Nephron (organoid): Measurements from ENCODE around the gene IGDCC3.

ENCODE experiments used
- H3K27ac Mint-ChIP-seq, 3 experiments: 2 replicates each; pipeline ENCODE4 v1.8.0; 2020; ENCODE audit warnings: mixed read lengths in 3 of 3, mild to moderate bottlenecking in 2 of 3, moderate library complexity in 1 of 3
- H3K27me3 Mint-ChIP-seq: 2 replicates; pipeline ENCODE4 v1.8.0; 2021; ENCODE audit warnings: low read depth, mild to moderate bottlenecking, moderate library complexity, mixed read lengths
- H3K36me3 Mint-ChIP-seq: 2 replicates; pipeline ENCODE4 v1.8.0; 2020; ENCODE audit warnings: low read depth, mixed read lengths
- H3K4me1 Mint-ChIP-seq: 2 replicates; pipeline ENCODE4 v1.8.0; 2020; ENCODE audit warnings: mixed read lengths
- H3K4me3 Mint-ChIP-seq, 3 experiments: 2 replicates each; pipeline ENCODE4 v1.8.0; 2020; ENCODE audit warnings: mild to moderate bottlenecking in 3 of 3, mixed read lengths in 3 of 3, moderate library complexity in 2 of 3
- H3K9me3 Mint-ChIP-seq: 2 replicates; pipeline ENCODE4 v1.8.0; 2020; ENCODE audit warnings: mixed read lengths
- CTCF ChIP-seq, 3 experiments: fragments of 200-600 bp; sonication (generic); IDR thresholded peaks; one replicate each; pipeline ENCODE4 v1.5.0; 2021; ENCODE audit warnings: antibody characterized with exemption in 3 of 3; ENCODE audit not compliant: unreplicated experiment in 3 of 3

IGDCC3 gene

DNA sequence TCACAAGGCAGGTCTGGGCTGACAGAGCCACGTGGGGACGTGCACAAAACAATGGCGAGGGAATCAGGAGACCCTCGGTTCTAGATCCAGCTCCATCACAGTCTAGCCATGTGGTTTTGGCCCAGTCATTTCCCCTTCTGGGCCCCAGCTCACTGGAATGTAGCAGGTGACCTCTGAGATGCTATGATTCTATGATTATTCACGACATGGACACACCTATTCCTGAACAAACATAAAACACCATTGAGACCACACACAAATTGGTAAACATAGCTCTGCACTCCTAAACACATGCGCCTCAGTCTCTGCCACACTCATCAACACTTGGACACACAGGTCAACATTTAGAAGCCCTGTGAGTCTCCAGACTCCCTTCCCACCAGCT is 36.0 kb upstream of the IGDCC3 start:
- no peak for TF ChIP-seq CTCF (IDR thresholded peaks at IDR 0.05; ENCODE audit: unreplicated experiment in 3 of 3)
- Mint-ChIP-seq H3K4me3 (peak overlapping the region in 1 of 3 experiments; percentile 39), H3K27me3 (peaks cover 8% of the 10 kb centered on the region), H3K9me3 (no peaks in the 10 kb centered on the region), H3K27ac (peak overlapping the region; percentile 95 to 98 (median 97)), H3K36me3 (peaks cover 3% of the 10 kb centered on the region), H3K4me1 (peaks cover 84% of the 10 kb centered on the region)

DNA sequence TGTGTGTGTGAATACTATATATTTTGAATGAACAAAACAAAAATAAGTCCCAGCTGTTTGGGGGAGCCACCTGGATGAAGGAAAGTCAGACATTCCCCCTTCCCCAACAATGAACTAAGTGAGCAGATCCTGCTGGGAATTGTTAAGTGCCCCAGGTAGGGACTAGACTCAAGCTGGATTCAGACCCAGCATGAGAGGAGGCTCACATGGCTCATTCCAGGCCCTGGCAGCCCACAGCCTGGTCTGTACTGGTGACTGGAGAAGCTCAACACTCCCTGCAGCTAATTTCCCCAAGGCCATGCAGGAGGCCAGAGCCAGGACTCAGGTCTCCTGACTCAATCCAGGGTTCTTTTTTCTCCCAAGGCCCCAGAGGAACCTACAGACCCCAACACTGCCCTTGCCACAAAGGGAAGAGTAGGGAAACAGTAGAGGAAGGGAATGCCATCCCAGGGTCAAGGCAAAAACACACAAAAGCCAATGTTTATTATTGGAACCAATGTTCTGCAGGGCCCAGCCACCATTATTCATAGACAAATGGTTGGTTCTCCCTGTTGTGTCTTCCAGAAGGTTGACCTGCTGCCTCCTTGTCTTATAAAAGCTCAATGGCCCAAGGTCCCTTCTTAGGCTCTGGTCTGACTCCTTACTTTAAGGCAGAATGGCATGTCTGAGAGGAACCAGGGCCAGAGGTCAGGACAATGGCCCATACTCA is 35.4 kb upstream of the IGDCC3 start:
- Mint-ChIP-seq H3K36me3 (peaks cover 3% of the 10 kb centered on the region), H3K9me3 (no peaks in the 10 kb centered on the region), H3K27ac (peak overlapping the region; percentile 69 to 97 (median 95))

DNA sequence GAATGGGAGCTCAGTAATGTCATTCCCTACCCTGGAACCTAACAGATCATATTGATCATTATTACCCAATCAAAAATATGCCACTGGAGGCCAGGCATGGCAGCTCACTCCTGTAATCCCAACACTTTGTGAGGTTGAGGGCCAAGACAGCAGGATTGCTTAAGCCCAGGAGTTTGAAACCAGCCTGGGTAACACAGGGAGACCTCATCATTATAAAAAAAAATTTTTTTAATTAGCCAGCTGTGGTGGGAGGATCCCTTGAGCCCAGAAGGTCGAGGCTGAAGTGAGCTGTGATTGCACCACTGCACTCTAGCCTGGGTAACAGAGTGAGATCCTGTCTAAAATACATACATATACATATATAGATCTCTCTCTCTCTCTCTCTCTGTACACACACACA is 34.8 kb upstream of the IGDCC3 start:
- no peak for TF ChIP-seq CTCF (IDR thresholded peaks at IDR 0.05; ENCODE audit: unreplicated experiment in 3 of 3)
- peaks cover 80% of the 10 kb centered on the region for H3K4me1 Mint-ChIP-seq
- peaks cover 8% of the 10 kb centered on the region for H3K27me3 Mint-ChIP-seq
- H3K27ac Mint-ChIP-seq = peak overlapping the region; percentile 69 to 97 (median 95)
- peaks cover 7% of the 10 kb centered on the region for H3K36me3 Mint-ChIP-seq
- H3K9me3 Mint-ChIP-seq = no peaks in the 10 kb centered on the region
- H3K4me3 Mint-ChIP-seq = peak overlapping the region in 1 of 3 experiments; percentile 14

More for the DNA sequence above, 35.4 kb upstream of the IGDCC3 start:
- no peak for TF ChIP-seq CTCF (IDR thresholded peaks at IDR 0.05; ENCODE audit: unreplicated experiment in 3 of 3)
- peaks cover 82% of the 10 kb centered on the region for H3K4me1 Mint-ChIP-seq
- H3K27me3 Mint-ChIP-seq = peaks cover 8% of the 10 kb centered on the region
- H3K4me3 Mint-ChIP-seq = peak overlapping the region in 1 of 3 experiments; percentile 14

GRCh38 chr15:65411465-65412071 is 33.8 kb upstream of the IGDCC3 start:
- H3K9me3 Mint-ChIP-seq = no peaks in the 10 kb centered on the region
- H3K27me3 Mint-ChIP-seq = peaks cover 8% of the 10 kb centered on the region
- TF ChIP-seq CTCF (IDR thresholded peaks at IDR 0.05; ENCODE audit: unreplicated experiment in 3 of 3) = no peak
- H3K36me3 Mint-ChIP-seq = peaks cover 7% of the 10 kb centered on the region
- H3K4me1 Mint-ChIP-seq = peaks cover 75% of the 10 kb centered on the region
- H3K27ac Mint-ChIP-seq = peak overlapping the region; percentile 55 to 76 (median 73)
- H3K4me3 Mint-ChIP-seq = no peak overlapping the region

- Mint-ChIP-seq H3K27me3 (peaks cover 8% of the 10 kb centered on the region), H3K9me3 (no peaks in the 10 kb centered on the region), H3K27ac (peak overlapping the region in 2 of 3 experiments; percentile 55 to 76), H3K4me3 (no peak overlapping the region), H3K4me1 (peaks cover 76% of the 10 kb centered on the region), H3K36me3 (peaks cover 12% of the 10 kb centered on the region)
- no peak for TF ChIP-seq CTCF (IDR thresholded peaks at IDR 0.05; ENCODE audit: unreplicated experiment in 3 of 3)
These were observed 33.2 kb upstream of the IGDCC3 start for GRCh38 chr15:65410972-65411371.
